HepG2 (cell line): ENCODE data around the gene ENTREP3. TPM values are rescaled to one million over a fixed set of nuclear protein-coding genes. Genes with fewer than 3 reads are reported as not detected.

Source experiments
- ARNTL ChIP-seq: sonication (generic); formaldehyde crosslinking; IDR thresholded peaks from 2 replicates; pipeline ENCODE4 v1.4.0; 2020; ENCODE audit warnings: mild to moderate bottlenecking, missing genetic modification reagents
- CBFB ChIP-seq: sonication (generic); formaldehyde crosslinking; IDR thresholded peaks from 2 replicates; pipeline ENCODE4 v1.4.0; 2020; ENCODE audit warnings: missing genetic modification reagents
- CCDC6 ChIP-seq: sonication (generic); formaldehyde crosslinking; IDR thresholded peaks from 2 replicates; pipeline ENCODE4 v1.8.1; 2022; ENCODE audit warnings: mild to moderate bottlenecking, missing genetic modification reagents, moderate library complexity
- CREB1 ChIP-seq, 2 experiments: fragments of 450-650 bp in 1 of 2; IDR thresholded peaks; 2 replicates each; pipeline ENCODE4 v1.6.1; 2016 to 2017; ENCODE audit warnings: control low read depth in 1 of 2, mild to moderate bottlenecking in 1 of 2, missing compliant biosample characterization in 1 of 2, missing genetic modification characterization in 1 of 2
- HOXA9 ChIP-seq: sonication (generic); formaldehyde crosslinking; IDR thresholded peaks from 2 replicates; pipeline ENCODE4 v1.8.1; 2022; ENCODE audit warnings: missing genetic modification reagents, mild to moderate bottlenecking, moderate library complexity, borderline replicate concordance
- KDM3A ChIP-seq: IDR thresholded peaks from 2 replicates; pipeline ENCODE4 v1.6.1; 2018; ENCODE audit warnings: low read depth, missing compliant biosample characterization
- KDM5B ChIP-seq: sonication (generic); formaldehyde crosslinking; IDR thresholded peaks from 2 replicates; pipeline ENCODE4 v1.4.0; 2020; ENCODE audit warnings: missing genetic modification reagents, mild to moderate bottlenecking, borderline replicate concordance
- MYC ChIP-seq: sonication (generic); formaldehyde crosslinking; IDR thresholded peaks from 2 replicates; pipeline ENCODE4 v1.9.0; 2021; ENCODE audit warnings: missing genetic modification reagents, borderline replicate concordance
- ZNF337 ChIP-seq: sonication (generic); formaldehyde crosslinking; IDR thresholded peaks from 2 replicates; pipeline ENCODE4 v1.5.1; 2020; ENCODE audit warnings: missing genetic modification reagents, low read depth, mild to moderate bottlenecking, borderline replicate concordance
- ZNF580 ChIP-seq: IDR thresholded peaks from 2 replicates; pipeline ENCODE4 v1.6.1; 2016; ENCODE audit warnings: low read depth, borderline replicate concordance
- ZNF607 ChIP-seq: sonication (generic); formaldehyde crosslinking; IDR thresholded peaks from 2 replicates; pipeline ENCODE4 v1.5.1; 2020; ENCODE audit warnings: missing genetic modification reagents, mild to moderate bottlenecking, borderline replicate concordance
- ZNF75D ChIP-seq: sonication (generic); formaldehyde crosslinking; IDR thresholded peaks from 2 replicates; pipeline ENCODE4 v1.8.1; 2023; ENCODE audit warnings: missing genetic modification reagents, mild to moderate bottlenecking, borderline replicate concordance
- ZNF788 ChIP-seq: sonication (generic); formaldehyde crosslinking; IDR thresholded peaks from 2 replicates; pipeline ENCODE4 v1.5.0; 2020; ENCODE audit warnings: mild to moderate bottlenecking, missing genetic modification reagents, borderline replicate concordance
- polyA plus RNA-seq, 8 experiments: library from polyadenylated mRNA; depleted of rRNA in 3 of 8; stranded (reverse) in 7 of 8; unstranded in 1 of 8; fragments of >200 nt; fragmentation: Illumina TruSeq in 4 of 8; extraction: Trizol in 4 of 8; gene quantifications; 2 replicates each; pipeline versions ENCODE4 v1.2.1 to v1.2.3, GENCODE V29; 2011 to 2016; ENCODE audit warnings: low read depth in 4 of 8, missing spikeins in 1 of 8, mixed read lengths in 1 of 8; ENCODE audit not compliant: insufficient read depth in 1 of 8
- total RNA-seq, 5 experiments: library from RNA; depleted of rRNA; stranded (reverse); fragments of >200 nt; fragmentation: Illumina TruSeq; extraction: Trizol; gene quantifications; 2 replicates each; pipeline ENCODE4 v1.2.3, GENCODE V29; 2016; ENCODE audit warnings: low read depth in 1 of 5
- TF ChIP-seq, protein P1 (sequence below): sonication (generic); formaldehyde crosslinking; IDR thresholded peaks from 2 replicates; pipeline ENCODE4 v1.9.0; 2022; ENCODE audit warnings: low read depth, missing genetic modification reagents
- TF ChIP-seq, protein P2 (sequence below): sonication (generic); formaldehyde crosslinking; IDR thresholded peaks from 2 replicates; pipeline ENCODE4 v1.8.1; 2022; ENCODE audit warnings: mild to moderate bottlenecking, missing genetic modification reagents
- TF ChIP-seq, protein P3 (sequence below): IDR thresholded peaks from 2 replicates; pipeline ENCODE4 v1.6.1; 2018; ENCODE audit warnings: missing genetic modification reagents, mild to moderate bottlenecking, missing compliant biosample characterization

ENTREP3 gene
- total and polyA plus RNA-seq, 2 of the 13 experiments (the other 11 are each of a cell fraction or from before 2014, with no cell fraction given), result 4.1 to 9.9 TPM

DNA sequence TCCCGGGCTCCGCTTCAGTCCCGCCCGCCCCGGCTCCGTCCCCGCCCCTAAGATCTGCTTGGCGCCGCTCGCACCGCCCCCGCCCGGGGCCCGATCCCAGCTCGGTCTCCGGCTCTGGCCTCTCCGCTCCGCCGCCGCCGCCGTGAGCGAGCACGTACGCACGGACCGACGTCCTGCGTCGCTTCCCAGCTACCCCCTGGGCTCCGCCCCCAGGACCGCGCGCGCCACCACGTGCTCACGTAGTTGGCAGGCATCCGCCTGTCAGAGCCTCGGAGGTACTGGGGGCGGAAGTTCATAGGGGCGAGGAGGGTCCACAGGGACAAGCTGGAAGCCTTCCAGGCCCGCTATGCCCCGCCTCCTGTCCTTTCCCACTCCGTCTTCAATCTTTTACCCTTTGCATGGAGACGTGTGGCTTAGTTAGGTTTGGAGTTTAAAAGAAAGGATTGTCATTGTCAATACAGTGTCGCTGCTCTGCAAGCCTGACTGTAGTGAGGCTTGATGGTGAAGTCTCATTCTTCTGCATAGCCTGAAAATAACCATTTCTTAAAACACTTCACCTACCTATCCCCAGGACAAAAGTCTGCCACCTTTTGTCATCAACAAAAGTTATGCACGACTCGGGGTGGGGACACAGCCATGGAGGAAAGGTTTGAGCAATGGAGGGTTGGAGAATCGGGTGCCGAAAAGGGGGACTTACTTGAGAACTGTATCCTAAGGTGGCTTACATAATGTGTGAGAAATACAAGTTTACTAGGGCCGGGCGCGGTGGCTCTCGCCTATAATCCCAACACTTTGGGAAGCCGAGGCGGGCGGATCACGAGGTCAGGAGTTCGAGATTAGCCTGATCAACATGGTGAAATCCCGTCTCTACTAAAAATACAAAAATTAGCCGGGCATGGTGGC is 18.3 kb upstream of the ENTREP3 start, which contains the start of gene CLK2 (continued):
- TF ChIP-seq MYC (CRISPR knock-in tag) (peak; percentile 98), ZNF580 (CRISPR knock-in tag) (peak; percentile 68; the same call in 1 of the 2 replicates), ARNTL (CRISPR knock-in tag) (peak; percentile 80), CREB1 (IDR thresholded peaks at IDR 0.05) (peak; percentile 72), CREB1 (CRISPR knock-in tag; IDR thresholded peaks at IDR 0.05) (no peak; the same call in 1 of the 2 replicates), CCDC6 (CRISPR knock-in tag) (no peak; the same call in 1 of the 2 replicates), ZNF607 (CRISPR knock-in tag) (peak; percentile 96), ZNF788 (CRISPR knock-in tag) (peak; percentile 90; the same call in 1 of the 2 replicates), KDM3A (0 out of 2 replicates have a peak, but pooled peaks have one; percentile 58), HOXA9 (CRISPR knock-in tag) (no peak), ZNF337 (CRISPR knock-in tag) (no peak), KDM5B (CRISPR knock-in tag) (no peak; the same call in 1 of the 2 replicates), CBFB (peak; percentile 59; the same call in 1 of the 2 replicates), ZNF75D (CRISPR knock-in tag) (no peak)
- TF ChIP-seq, protein P1, sequence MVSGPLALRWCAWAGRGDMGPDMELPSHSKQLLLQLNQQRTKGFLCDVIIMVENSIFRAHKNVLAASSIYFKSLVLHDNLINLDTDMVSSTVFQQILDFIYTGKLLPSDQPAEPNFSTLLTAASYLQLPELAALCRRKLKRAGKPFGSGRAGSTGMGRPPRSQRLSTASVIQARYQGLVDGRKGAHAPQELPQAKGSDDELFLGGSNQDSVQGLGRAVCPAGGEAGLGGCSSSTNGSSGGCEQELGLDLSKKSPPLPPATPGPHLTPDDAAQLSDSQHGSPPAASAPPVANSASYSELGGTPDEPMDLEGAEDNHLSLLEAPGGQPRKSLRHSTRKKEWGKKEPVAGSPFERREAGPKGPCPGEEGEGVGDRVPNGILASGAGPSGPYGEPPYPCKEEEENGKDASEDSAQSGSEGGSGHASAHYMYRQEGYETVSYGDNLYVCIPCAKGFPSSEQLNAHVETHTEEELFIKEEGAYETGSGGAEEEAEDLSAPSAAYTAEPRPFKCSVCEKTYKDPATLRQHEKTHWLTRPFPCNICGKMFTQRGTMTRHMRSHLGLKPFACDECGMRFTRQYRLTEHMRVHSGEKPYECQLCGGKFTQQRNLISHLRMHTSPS, result no peak
- TF ChIP-seq, protein P2, sequence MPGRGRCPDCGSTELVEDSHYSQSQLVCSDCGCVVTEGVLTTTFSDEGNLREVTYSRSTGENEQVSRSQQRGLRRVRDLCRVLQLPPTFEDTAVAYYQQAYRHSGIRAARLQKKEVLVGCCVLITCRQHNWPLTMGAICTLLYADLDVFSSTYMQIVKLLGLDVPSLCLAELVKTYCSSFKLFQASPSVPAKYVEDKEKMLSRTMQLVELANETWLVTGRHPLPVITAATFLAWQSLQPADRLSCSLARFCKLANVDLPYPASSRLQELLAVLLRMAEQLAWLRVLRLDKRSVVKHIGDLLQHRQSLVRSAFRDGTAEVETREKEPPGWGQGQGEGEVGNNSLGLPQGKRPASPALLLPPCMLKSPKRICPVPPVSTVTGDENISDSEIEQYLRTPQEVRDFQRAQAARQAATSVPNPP (CRISPR knock-in tag), result 0 out of 2 replicates have a peak, but pooled peaks have one; percentile 36
- TF ChIP-seq, protein P3, sequence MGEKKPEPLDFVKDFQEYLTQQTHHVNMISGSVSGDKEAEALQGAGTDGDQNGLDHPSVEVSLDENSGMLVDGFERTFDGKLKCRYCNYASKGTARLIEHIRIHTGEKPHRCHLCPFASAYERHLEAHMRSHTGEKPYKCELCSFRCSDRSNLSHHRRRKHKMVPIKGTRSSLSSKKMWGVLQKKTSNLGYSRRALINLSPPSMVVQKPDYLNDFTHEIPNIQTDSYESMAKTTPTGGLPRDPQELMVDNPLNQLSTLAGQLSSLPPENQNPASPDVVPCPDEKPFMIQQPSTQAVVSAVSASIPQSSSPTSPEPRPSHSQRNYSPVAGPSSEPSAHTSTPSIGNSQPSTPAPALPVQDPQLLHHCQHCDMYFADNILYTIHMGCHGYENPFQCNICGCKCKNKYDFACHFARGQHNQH (CRISPR knock-in tag), result peak; percentile 74
